Caco-2 (cell line): ENCODE data around the gene GAGE12G. TPM values are rescaled to one million over a fixed set of nuclear protein-coding genes. Genes with fewer than 3 reads are reported as not detected.
"Not testable (repeated sequence)": the region's sequence is repeated elsewhere in the genome, so short reads cannot be mapped to it uniquely, and the experiment has no call there.

ENCODE experiments used
- Bru-seq: library from RNA; stranded (reverse); fragments of 400-500 nt; gene quantifications from one replicate; lab custom pipeline; 2021; lab: Mats Ljungman, UMichigan
- BruChase-seq, 2 experiments: library from RNA; stranded (reverse); fragments of 400-500 nt; gene quantifications; one replicate each; lab custom pipeline; 2021; lab: Mats Ljungman, UMichigan
- BruUV-seq: library from RNA; stranded (reverse); fragments of 400-500 nt; replicated peaks from 2 replicates; lab custom pipeline; 2021; lab: Mats Ljungman, UMichigan
- CTCF ChIA-PET: fragments of 300-600 bp; sonication (Branson Sonifier 250); formaldehyde crosslinking; loops from one replicate; lab custom pipeline; 2022; ENCODE audit warnings: antibody characterized with exemption; lab: Charles Lee
- POLR2A ChIA-PET: fragments of 300-600 bp; sonication (Branson Sonifier 250); formaldehyde crosslinking; loops from one replicate; lab custom pipeline; 2022; ENCODE audit warnings: antibody characterized with exemption; lab: Charles Lee
- DNase-seq, 2 experiments: peaks; one replicate each; pipeline versions ENCODE4 v3.0.0 to v3.0.0-alpha.2; 2020 to 2022
- H3K27me3 ChIP-seq: replicated peaks from 2 replicates; pipeline ENCODE4 v1.6.0; 2011; ENCODE audit warnings: low read length; ENCODE audit not compliant: control insufficient read depth, insufficient read depth
- H3K36me3 ChIP-seq: 2 replicates; pipeline ENCODE4 v1.5.1; 2011; ENCODE audit warnings: low read length; ENCODE audit not compliant: control insufficient read depth, insufficient read depth
- H3K4me1 ChIP-seq: fragments of 250-450 bp; sonication (Bioruptor Pico); 2 replicates; pipeline ENCODE4 v1.5.1; 2020; ENCODE audit warnings: mild to moderate bottlenecking
- H3K4me3 ChIP-seq: 2 replicates; pipeline ENCODE4 v1.5.1; 2011; ENCODE audit warnings: low read depth, mild to moderate bottlenecking, control low read depth, low read length
- H3K9me3 ChIP-seq: fragments of 250-450 bp; sonication (Bioruptor Pico); 2 replicates; pipeline ENCODE4 v1.5.1; 2020; ENCODE audit warnings: mild to moderate bottlenecking, moderate library complexity
- H3K27ac Mint-ChIP-seq: one replicate; pipeline ENCODE4 v1.8.0; 2022; ENCODE audit warnings: mixed read lengths; ENCODE audit not compliant: unreplicated experiment
- H3K27me3 Mint-ChIP-seq: one replicate; pipeline ENCODE4 v1.8.0; 2022; ENCODE audit warnings: mixed read lengths; ENCODE audit not compliant: insufficient read depth, unreplicated experiment
- H3K36me3 Mint-ChIP-seq: one replicate; pipeline ENCODE4 v1.8.0; 2022; ENCODE audit warnings: mild to moderate bottlenecking, mixed read lengths; ENCODE audit not compliant: insufficient read depth, unreplicated experiment
- H3K4me1 Mint-ChIP-seq: one replicate; pipeline ENCODE4 v1.8.0; 2022; ENCODE audit warnings: low read depth, mixed read lengths; ENCODE audit not compliant: unreplicated experiment
- H3K4me3 Mint-ChIP-seq: one replicate; pipeline ENCODE4 v1.8.0; 2022; ENCODE audit warnings: mild to moderate bottlenecking, moderate library complexity, mixed read lengths; ENCODE audit not compliant: unreplicated experiment
- H3K9me3 Mint-ChIP-seq: one replicate; pipeline ENCODE4 v1.8.0; 2022; ENCODE audit warnings: mixed read lengths; ENCODE audit not compliant: unreplicated experiment
- intact Hi-C: fragments of 100-400 bp; cut with micrococcal nuclease; formaldehyde crosslinking; loops from one replicate; pipeline ENCODE4 v1.10.0; 2022; ENCODE audit not compliant: unreplicated experiment
- long read RNA-seq: library from polyadenylated mRNA; stranded (forward); transcript quantifications from one replicate; pipeline ENCODE4 v2.0.0, GENCODE V29; 2022
- total RNA-seq: library from RNA; stranded (reverse); gene quantifications from 2 replicates; pipeline ENCODE4 v1.2.3, GENCODE V29; 2022

The GAGE12G gene
- not detected in 2 replicates for total RNA-seq
- not detected for Bru-seq, nascent RNA
- not detected for BruChase-seq, experiment 1, labeled RNA remaining after a 2-hour chase
- BruChase-seq, experiment 2, labeled RNA remaining after a 6-hour chase = not detected
- long read RNA-seq = 0 reads

GRCh38 chrX:49570100-49570499, at the start of gene GAGE12G:
TSS of gene GAGE12G (plus strand) at chrX:49570400. CDS start at chrX:49571555, 1,155 bp downstream.
- BruUV-seq, H3K4me3 Mint-ChIP-seq, H3K27me3 Mint-ChIP-seq, CTCF ChIA-PET, H3K27me3 ChIP-seq, H3K27ac Mint-ChIP-seq, DNase-seq, H3K9me3 ChIP-seq, H3K36me3 ChIP-seq, H3K9me3 Mint-ChIP-seq, H3K4me1 ChIP-seq, H3K36me3 Mint-ChIP-seq, H3K4me3 ChIP-seq, POLR2A ChIA-PET, intact Hi-C loops, H3K4me1 Mint-ChIP-seq: not testable (repeated sequence)

- intact Hi-C loops, H3K4me3 ChIP-seq, DNase-seq, BruUV-seq, H3K4me1 Mint-ChIP-seq, H3K9me3 Mint-ChIP-seq, H3K36me3 ChIP-seq, H3K27ac Mint-ChIP-seq, H3K36me3 Mint-ChIP-seq, H3K27me3 Mint-ChIP-seq, CTCF ChIA-PET, H3K27me3 ChIP-seq, H3K9me3 ChIP-seq, H3K4me3 Mint-ChIP-seq, H3K4me1 ChIP-seq, POLR2A ChIA-PET: not testable (repeated sequence)
These were observed 38.3 kb upstream of the GAGE12G start, which contains the start of gene GAGE12C for GRCh38 chrX:49531877-49532276. TSS of gene GAGE12C (plus strand) at chrX:49532177. CDS start at chrX:49533332, 1,155 bp downstream.

GRCh38 chrX:49541433-49541832, 28.8 kb upstream of the GAGE12G start, which contains the start of gene GAGE12D:
TSS of gene GAGE12D (plus strand) at chrX:49541733. CDS start at chrX:49542888, 1,155 bp downstream.
- CTCF ChIA-PET, DNase-seq, BruUV-seq, H3K36me3 ChIP-seq, POLR2A ChIA-PET, H3K4me3 ChIP-seq, H3K4me1 ChIP-seq, intact Hi-C loops, H3K27ac Mint-ChIP-seq, H3K4me1 Mint-ChIP-seq, H3K9me3 ChIP-seq, H3K27me3 Mint-ChIP-seq, H3K4me3 Mint-ChIP-seq, H3K36me3 Mint-ChIP-seq, H3K27me3 ChIP-seq, H3K9me3 Mint-ChIP-seq: not testable (repeated sequence)

GRCh38 chrX:49550989-49551388, 19.2 kb upstream of the GAGE12G start, which contains the start of gene GAGE12E:
TSS of gene GAGE12E (plus strand) at chrX:49551289. CDS start at chrX:49552444, 1,155 bp downstream.
- POLR2A ChIA-PET, BruUV-seq, H3K27me3 Mint-ChIP-seq, DNase-seq, H3K4me3 Mint-ChIP-seq, H3K4me3 ChIP-seq, intact Hi-C loops, H3K27ac Mint-ChIP-seq, H3K27me3 ChIP-seq, H3K9me3 Mint-ChIP-seq, H3K36me3 Mint-ChIP-seq, H3K4me1 ChIP-seq, H3K36me3 ChIP-seq, CTCF ChIA-PET, H3K4me1 Mint-ChIP-seq, H3K9me3 ChIP-seq: not testable (repeated sequence)

GRCh38 chrX:49560542-49560941, 9.7 kb upstream of the GAGE12G start, which contains the start of gene GAGE12F:
TSS of gene GAGE12F (plus strand) at chrX:49560842. CDS start at chrX:49561997, 1,155 bp downstream.
- H3K36me3 Mint-ChIP-seq, intact Hi-C loops, H3K36me3 ChIP-seq, H3K4me1 ChIP-seq, H3K4me3 Mint-ChIP-seq, H3K9me3 ChIP-seq, H3K27me3 ChIP-seq, H3K27me3 Mint-ChIP-seq, H3K9me3 Mint-ChIP-seq, BruUV-seq, DNase-seq, POLR2A ChIA-PET, H3K4me1 Mint-ChIP-seq, H3K4me3 ChIP-seq, H3K27ac Mint-ChIP-seq, CTCF ChIA-PET: not testable (repeated sequence)

- CTCF ChIA-PET, DNase-seq, H3K4me3 ChIP-seq, H3K27ac Mint-ChIP-seq, H3K36me3 Mint-ChIP-seq, H3K27me3 Mint-ChIP-seq, intact Hi-C loops, H3K9me3 ChIP-seq, H3K36me3 ChIP-seq, H3K4me3 Mint-ChIP-seq, H3K4me1 ChIP-seq, BruUV-seq, H3K4me1 Mint-ChIP-seq, H3K9me3 Mint-ChIP-seq, POLR2A ChIA-PET, H3K27me3 ChIP-seq: not testable (repeated sequence)
These were observed 1.5 kb upstream of the GAGE12G start for GRCh38 chrX:49568728-49569127.

- DNase-seq, H3K4me3 ChIP-seq, H3K4me1 Mint-ChIP-seq, POLR2A ChIA-PET, H3K27me3 Mint-ChIP-seq, CTCF ChIA-PET, H3K27ac Mint-ChIP-seq, H3K36me3 ChIP-seq, H3K9me3 Mint-ChIP-seq, H3K36me3 Mint-ChIP-seq, BruUV-seq, intact Hi-C loops, H3K9me3 ChIP-seq, H3K4me1 ChIP-seq, H3K27me3 ChIP-seq, H3K4me3 Mint-ChIP-seq: not testable (repeated sequence)
These were observed 1.0 kb upstream of the GAGE12G start for GRCh38 chrX:49569152-49569551.
